Left cardiac atrium (tissue), 4 donors: ENCODE measurements around the gene LIPE. TPM values are rescaled to one million over a fixed set of nuclear protein-coding genes. Genes with fewer than 3 reads are reported as not detected.
"Not testable (repeated sequence)": the region's sequence is repeated elsewhere in the genome, so short reads cannot be mapped to it uniquely, and the experiment has no call there.

ENCODE experiments used
- ATAC-seq, 2 donors: fragments of 200-7000 bp; cut with Tn5 transposase; one replicate each; pipeline ENCODE4 v1.9.1; 2020; ENCODE audit warnings: mild to moderate bottlenecking in 2 of 2, moderate library complexity in 2 of 2
- DNase-seq: peaks from one replicate; pipeline ENCODE4 v3.0.0-alpha.2; 2020
- intact Hi-C, 2 donors: fragments of 100-400 bp; cut with DNase I; formaldehyde crosslinking; loops; one replicate each; pipeline versions ENCODE4 v1.14.1 to v1.15.1; 2022 to 2023
- long read RNA-seq: library from polyadenylated mRNA; unstranded; transcript quantifications from one replicate; pipeline ENCODE4 v2.0.0, GENCODE V29; 2021
- total RNA-seq, 2 donors: library from RNA; stranded (reverse); fragmentation: NEBNext Ultra II Directional; extraction: Animal tissue kit (Norgen Biotek cat#: 25700); gene quantifications; one replicate each; pipeline ENCODE4 v1.2.1, GENCODE V29; 2021
- donor health status: DM: no; HTN: yes; CAD: no.
- donor health status: DM: no; HTN: yes; CAD: no; lungs with severe emphysema.
- donor health status: DM: yes; HTN: yes; CAD: no.
- donor health status: Dilated cardiomyopathy.

LIPE gene, protein sequence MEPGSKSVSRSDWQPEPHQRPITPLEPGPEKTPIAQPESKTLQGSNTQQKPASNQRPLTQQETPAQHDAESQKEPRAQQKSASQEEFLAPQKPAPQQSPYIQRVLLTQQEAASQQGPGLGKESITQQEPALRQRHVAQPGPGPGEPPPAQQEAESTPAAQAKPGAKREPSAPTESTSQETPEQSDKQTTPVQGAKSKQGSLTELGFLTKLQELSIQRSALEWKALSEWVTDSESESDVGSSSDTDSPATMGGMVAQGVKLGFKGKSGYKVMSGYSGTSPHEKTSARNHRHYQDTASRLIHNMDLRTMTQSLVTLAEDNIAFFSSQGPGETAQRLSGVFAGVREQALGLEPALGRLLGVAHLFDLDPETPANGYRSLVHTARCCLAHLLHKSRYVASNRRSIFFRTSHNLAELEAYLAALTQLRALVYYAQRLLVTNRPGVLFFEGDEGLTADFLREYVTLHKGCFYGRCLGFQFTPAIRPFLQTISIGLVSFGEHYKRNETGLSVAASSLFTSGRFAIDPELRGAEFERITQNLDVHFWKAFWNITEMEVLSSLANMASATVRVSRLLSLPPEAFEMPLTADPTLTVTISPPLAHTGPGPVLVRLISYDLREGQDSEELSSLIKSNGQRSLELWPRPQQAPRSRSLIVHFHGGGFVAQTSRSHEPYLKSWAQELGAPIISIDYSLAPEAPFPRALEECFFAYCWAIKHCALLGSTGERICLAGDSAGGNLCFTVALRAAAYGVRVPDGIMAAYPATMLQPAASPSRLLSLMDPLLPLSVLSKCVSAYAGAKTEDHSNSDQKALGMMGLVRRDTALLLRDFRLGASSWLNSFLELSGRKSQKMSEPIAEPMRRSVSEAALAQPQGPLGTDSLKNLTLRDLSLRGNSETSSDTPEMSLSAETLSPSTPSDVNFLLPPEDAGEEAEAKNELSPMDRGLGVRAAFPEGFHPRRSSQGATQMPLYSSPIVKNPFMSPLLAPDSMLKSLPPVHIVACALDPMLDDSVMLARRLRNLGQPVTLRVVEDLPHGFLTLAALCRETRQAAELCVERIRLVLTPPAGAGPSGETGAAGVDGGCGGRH
- 100 to 1,000 TPM; 174 to 202 TPM for total RNA-seq
- long read RNA-seq, partial matches to known transcripts, result 1 of 4 reads
- long read RNA-seq, other reads (novel, unspliced or antisense), result 3 of 4 reads

DNA sequence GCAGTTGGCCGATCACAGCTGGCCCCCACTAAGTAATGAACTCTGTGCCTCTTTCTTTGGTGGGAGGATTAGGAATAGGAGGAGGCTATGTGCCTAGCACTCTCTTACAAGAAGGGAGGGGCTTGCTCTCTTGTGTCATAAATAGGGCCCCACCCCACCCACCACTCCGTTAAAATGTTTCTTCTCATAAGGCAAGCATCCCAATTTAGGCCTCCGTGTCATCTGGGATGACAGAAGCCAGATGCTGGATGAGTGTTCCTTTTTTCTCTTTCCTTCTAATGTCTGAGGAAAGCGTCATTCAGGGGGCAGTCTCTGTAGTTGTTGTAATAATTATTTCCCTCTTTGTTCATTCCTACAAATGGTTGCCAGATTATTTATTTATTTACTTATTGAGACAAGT lies at the start of gene LIPE:
LIPE (minus strand) TSS at position 76 of the 400 bp plus-strand sequence. CDS start 239 bp downstream, outside the sequence.
- ATAC-seq (no peak), DNase-seq (no peak)
- intact Hi-C loops, result no loop called here

DNA sequence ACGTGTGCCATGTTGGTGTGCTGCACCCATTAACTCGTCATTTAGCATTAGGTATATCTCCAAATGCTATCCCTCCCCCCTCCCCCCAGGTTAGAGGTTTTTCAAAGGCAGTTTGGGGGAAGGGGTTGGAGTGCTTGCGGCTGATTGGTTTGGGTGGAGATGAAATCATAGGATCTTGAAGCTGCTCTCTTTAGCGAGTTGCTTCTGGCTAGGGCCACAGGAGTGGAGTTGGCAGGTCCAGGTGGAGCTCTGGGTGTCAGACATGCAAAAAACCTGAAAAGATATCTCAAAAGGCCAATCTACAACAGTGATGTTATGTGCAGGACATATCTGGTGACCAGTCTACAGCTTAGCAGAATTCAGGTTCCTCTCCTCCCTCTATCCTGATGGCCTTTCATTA lies 48.2 kb upstream of the LIPE start:
- intact Hi-C loops, result no loop called here
- DNase-seq (no peak), ATAC-seq (no peak)

DNA sequence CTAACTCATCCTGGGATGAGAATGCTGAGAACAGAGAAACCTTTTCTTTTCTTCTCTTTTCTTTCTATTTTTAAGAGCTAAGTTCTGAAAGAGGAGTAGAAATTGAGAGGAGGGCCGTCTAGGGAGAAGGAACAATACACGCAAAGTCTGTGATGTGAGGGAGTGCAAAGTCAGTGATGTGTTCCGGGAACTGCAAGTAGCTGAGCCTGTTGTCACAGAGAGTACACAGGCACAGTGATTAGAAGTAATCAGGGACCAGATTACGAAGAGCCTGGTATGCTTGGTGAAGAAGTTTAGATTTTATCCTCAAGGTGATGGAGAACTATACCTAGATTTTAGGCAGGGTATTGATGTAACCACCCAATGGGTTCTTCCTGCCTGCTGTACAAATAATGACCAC lies 47.6 kb upstream of the LIPE start:
- no peak for DNase-seq
- intact Hi-C loops, result no loop called here
- ATAC-seq, result no peak

DNA sequence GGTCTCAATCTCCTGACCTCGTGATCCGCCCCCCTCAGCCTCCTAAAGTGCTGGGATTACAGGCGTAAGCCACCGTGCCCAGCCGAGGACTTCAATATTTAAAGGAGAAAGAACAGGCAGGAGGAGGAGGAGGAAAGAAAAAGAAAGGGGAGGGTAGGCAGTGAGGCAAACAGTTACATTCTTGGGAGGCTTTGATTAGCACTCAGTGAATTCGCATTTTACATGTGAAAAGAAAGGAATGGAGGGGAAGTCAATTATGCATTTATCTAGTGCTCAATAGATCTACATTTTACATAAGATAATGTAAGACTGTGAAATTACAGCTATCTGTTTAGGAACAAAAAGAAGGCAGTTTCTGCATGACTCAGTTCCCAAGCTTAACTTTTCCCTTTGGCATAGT lies 46.5 kb upstream of the LIPE start:
- ATAC-seq, result no peak
- intact Hi-C loops, result no loop called here
- no peak for DNase-seq

DNA sequence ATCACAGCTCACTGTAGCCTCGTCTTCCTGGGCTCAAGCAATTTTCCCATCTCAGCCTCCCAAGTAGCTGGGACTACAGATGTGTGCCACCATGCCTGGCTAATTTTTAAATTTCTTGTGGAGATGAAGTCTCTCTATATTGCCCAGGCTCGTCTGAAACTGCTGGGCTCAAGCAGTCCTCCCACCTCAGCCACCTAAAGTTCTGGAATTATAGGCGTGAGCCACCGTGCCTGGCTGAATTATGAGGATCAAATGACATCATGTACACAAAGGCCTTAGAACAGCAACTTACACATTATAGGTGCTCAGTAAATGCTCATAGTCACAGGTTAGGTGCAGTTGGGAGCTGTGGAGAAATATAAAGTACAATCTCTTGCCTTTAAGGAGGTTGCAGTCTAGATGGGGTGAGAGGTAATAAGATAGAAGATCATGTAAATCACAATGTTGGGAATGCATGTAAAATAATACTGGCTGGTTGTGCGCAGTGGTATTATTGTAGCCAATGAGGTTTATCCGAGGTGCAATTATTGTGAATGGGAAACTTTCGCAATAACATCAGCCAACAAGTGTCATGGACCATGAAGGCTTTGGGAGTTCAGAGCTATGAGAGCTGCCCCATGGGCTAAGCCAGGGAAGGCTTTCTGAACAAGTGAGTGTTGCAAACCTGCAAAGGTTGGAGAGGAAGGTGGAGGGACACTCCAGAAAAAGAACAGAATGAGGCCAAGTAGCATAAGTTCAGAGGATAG lies 45.4 kb upstream of the LIPE start:
- intact Hi-C loops, result no loop called here
- no peak for ATAC-seq

DNA sequence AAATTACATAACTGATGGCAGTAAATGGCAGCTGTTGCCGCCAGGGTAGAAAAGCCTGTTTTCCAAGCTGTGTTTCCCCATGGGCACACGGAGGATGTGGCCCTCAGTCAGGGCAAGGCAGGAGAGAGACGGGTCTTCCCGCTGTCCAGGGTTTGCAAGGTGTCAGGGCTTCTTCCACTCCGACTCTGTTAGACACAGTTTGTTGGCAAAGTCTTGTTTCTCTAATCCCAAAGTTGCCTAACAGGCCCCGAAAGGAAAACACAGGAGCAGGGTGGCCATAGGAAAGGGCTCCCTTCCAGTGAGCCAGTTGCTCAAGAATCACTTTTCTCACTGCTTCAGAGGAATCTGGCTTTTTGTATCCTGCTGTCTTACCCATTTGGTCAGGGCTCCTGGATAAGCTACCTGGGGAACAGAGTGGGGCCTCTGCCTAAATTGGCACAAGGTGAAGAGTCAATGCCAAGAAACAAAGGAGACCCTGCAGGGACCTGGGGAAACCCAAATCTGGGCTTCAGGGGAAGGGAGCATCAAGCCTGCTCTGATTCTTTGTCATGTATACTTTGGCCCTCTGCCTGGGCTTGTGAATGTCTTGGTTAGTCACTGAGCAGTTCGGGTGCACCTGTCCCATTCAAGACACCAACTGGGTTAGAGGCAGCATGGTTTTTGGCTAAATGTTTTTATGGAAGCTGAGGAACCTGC lies 44.5 kb upstream of the LIPE start:
- intact Hi-C loops, result no loop called here
- no peak for DNase-seq
- peak in 1 of 2 donors; percentile 67 for ATAC-seq

More for the DNA sequence above, 45.4 kb upstream of the LIPE start:
- no peak for DNase-seq

DNA sequence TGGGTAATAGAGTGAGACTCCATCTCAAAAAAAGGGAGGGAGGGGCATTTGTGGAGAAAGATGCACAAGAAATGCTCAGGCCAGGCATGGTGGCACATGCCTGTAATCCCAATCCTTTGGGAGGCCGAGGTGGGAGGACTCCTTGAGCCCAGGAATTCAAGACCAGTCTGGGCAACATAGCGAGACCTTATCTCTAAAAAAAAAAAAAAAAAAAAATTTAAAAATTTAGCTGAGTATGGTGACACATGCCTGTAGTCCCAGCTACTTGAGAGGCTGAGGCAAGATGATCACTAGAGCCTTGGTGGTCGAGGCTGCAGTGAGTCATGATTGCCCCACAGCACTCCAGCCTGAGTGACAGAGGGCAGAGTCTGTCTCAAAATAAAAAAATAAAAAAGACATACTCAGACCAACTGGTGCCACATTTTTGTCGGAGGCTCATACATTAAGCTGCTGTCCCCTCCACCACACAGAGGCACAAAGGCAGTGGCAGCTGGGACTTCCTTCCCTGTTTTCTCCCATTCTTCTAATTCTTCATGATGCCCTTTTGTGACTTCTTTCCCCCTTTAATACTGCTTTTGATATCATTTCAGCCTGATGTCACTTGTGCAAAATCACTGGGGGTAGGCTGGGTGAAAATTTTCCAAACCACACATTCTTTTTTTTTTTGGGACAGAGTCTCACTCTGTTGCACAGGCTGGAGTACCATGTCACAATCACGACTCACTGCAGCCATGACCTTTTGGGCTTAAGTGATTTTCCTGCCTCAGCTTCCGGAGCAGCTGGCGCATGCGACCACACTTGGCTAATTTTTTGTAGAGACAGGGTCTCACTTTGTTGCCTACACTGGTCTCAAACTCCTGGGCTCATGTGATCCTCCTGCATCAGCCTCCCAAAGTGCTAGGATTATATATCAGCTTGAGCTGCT lies 42.4 kb upstream of the LIPE start:
- ATAC-seq (peak in 1 of 2 donors; percentile 22), DNase-seq (no peak)
- intact Hi-C loops, result loop anchor here in 1 of 2 donors (5.0 kb wide), 1 partner anchor 38 kb away; no protein-coding TSS in a partner anchor

DNA sequence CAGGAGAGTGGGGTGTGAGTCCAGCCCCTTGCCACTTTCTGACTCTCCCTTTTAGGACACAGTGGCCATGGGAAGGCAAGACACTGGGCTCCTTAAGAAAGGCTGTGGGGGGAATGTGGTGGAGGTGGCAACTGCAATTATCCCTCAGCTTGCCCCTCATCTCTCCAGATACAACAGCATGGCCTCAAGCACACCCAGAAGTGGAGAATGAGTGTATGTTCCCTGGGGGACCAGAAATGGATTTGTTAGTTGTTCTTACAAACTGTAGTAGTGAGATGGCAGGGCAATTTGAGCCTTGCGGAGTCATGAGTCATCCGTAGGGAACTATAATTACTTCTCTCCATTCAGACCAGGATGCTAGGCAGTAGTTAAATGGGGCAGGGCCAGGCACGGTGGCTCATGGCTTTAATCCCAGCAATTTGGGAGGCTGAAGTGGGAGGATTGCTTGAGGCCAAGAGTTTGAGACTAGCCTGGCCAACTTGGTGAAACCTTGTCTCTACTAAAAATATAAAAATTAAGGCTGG lies 41.1 kb upstream of the LIPE start:
- no peak for DNase-seq
- ATAC-seq, result no peak
- intact Hi-C loops, result loop anchor here in 1 of 2 donors (5.0 kb wide), 1 partner anchor 39 kb away; no protein-coding TSS in a partner anchor

DNA sequence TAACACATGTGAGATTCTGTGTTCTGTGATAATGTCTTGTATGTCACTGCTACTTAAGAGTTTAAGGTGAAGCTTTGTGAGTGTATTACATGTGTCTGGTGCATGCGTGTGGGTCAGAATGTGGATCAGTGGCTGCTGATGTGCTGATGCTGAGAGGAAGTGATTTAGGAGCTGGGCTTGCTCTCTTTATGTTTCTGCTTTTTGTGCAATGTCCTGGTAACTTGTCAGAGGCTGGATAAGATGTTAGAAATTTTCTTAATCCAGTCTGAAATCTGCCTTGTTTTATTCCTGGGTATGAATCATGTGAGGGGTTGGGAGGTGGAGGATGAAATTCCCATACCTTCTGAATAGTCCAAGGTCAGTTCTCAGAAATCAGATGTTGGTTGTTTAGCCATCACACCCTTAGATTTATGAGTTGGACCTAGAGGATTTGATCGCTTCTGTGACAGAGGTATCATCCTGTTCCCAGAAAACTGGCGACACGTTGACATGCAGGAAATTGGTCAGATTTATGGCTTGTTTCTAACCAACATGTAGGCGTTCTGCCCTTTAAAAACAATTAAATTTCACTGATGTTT lies 40.1 kb upstream of the LIPE start:
- intact Hi-C loops, result loop anchor here in 1 of 2 donors (5.0 kb wide), 1 partner anchor 40 kb away; no protein-coding TSS in a partner anchor
- peak in 1 of 2 donors; percentile 11 for ATAC-seq
- DNase-seq, result no peak

DNA sequence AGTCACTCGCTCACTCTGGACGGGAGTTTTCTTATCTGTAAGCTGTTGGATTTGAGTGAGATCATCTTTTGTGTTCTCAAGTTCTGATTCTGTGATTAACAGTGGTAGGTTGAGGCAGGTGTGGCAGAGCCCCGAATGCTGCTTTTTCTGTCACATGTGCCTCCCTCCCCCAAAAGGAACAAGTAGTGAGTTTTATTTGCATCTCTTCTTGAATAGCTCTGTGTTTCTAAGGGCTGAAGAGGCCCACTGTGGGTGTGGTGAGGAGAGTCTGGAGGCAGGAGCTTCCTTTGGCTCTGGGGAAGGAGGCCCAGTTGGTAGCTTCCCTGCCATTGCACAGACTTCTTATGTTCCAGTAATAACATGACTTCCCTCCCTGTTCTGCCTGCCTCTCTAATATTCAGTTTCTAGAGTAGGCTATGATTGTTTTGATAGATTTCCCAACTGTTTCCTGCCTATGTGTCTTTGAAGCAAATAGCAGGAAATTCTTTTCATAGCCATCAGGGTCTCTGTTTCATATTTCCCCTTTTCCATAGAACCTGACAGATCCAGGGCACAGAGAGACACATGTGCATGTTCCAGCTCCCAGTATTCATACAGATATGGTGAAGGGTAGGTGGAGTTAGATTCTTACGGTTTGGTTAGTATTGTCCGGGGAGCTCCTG lies 39.5 kb upstream of the LIPE start:
- ATAC-seq (peak in 1 of 2 donors; percentile 18), DNase-seq (no peak)
- intact Hi-C loops, result loop anchor here in 1 of 2 donors (5.0 kb wide), 1 partner anchor 41 kb away; no protein-coding TSS in a partner anchor

DNA sequence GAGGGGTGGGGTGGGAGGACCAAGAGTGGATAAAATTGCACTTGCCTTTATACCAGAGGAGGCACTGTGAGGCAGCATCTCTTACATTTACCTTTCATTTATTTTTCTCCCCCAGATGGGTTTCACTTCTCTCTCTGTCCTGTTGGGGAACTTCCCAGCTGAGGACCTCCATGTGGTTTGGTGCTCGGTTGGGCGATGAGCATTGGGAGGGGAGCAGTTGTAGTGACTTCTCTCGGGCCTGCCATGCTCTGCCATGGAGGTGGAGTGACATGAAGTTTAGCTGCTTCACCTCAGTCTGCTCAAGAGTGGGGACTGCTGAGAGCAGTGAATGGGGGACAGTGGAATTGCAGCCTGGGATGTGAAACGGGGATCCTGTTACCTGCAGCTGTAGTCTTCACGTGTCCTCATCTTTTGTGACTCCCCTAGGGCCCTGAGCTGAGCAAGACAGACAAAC lies 38.7 kb upstream of the LIPE start:
- ATAC-seq (no peak), DNase-seq (no peak)
- intact Hi-C loops, result loop anchor here in 1 of 2 donors (5.0 kb wide), 1 partner anchor 41 kb away; no protein-coding TSS in a partner anchor

DNA sequence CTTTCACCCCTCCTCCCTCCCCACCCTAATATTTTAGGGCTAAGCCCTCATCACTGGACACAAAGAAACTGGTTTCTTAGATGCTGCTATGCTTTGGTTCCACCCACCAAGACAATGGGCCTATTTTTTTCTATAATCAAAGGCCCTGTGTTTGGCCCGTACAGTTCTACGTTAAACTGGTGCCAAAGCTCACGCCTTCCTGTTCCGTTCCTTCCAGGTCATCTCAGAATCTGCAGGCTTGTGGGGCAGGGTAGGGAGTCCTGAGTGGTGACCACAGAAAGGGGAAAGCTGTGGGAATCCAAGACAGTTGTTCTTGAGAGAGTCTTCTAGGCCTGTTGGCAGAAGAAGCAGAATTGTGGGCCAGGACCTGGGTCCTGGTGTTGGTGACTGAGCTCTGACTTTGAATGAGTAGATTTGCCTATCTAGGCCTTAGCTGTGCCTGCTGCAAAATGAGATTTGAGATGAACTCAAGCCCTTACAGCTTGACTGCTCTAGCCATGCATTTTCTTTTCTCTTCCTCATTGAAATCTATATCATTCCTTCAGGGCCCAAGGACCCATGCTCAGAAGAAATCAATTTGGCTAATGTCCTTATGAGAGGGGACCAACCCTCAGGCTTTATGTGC lies 34.6 kb upstream of the LIPE start:
- DNase-seq (no peak), ATAC-seq (peak in 1 of 2 donors; percentile 54)
- intact Hi-C loops, result no loop called here

DNA sequence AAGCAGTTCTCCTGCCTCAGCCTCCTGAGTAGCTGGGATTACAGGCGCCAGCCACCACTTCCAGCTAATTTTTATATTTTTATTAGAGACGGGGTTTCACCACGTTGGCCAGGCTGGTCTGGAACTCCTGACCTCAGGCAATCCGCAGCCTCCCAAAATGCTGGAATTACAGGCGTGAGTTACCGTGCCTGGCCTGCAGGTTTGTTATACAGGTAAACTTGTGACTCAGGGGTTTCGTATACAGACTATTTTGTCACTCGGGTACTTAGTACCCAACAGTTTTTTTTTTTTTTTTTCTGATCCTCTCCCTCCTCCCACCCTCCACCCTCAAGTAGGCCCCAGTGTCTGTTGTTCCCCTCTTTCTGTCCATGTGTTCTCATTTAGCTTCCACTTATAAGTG lies 34.0 kb upstream of the LIPE start:
- intact Hi-C loops, DNase-seq, ATAC-seq: not testable (repeated sequence)

DNA sequence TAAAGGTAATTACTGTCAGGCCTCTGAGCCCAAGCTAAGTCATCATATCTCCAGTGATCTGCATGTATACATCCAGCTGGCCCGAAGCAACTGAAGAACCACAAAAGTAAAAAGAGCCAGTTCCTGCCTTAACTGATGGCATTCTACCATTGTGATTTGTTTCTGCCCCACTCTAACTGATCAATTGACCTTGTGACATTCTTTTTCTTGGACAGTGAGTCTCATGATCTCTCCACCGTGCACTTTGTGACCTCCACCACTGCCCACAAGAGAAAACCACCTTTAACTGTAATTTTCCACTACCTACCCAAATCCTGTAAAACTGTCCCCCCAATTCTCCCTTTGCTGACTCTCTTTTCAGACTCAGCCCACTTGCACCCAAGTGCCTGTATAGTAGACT lies 32.7 kb upstream of the LIPE start:
- DNase-seq (no peak), ATAC-seq (no peak)
- intact Hi-C loops, result no loop called here

DNA sequence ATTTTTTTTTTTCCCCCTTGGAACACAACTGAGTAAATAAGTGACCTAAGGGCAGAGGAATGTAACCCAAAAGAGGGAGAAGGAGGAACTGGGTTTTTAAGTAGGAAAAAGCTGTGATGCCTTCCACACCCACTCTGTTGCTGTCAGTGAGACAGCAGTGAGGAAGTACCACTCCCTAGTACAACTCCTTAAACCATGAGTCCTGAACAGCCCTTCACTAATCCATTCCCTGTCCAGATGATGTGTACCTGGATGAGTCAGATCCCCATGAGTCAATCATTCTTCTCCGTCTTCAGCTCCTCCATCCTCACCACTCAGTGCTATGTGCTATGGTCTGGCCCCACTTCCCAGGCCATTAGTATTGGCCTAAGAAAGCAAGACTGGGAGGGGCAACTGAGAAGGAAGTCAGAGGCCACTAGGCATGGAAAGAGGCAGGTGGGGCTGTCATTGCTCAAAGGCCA lies 28.5 kb upstream of the LIPE start:
- intact Hi-C loops, result no loop called here
- DNase-seq, result no peak
- ATAC-seq, result peak in 1 of 2 donors; percentile 68
